GM10847 (cell line): ENCODE results near the gene CLPSL1.

Source experiments
- POLR2A ChIP-seq: IDR thresholded peaks from 2 replicates; pipeline ENCODE4 v1.6.1; 2011; ENCODE audit not compliant: insufficient read length; ENCODE audit errors: extremely low read depth

CLPSL1 gene

DNA sequence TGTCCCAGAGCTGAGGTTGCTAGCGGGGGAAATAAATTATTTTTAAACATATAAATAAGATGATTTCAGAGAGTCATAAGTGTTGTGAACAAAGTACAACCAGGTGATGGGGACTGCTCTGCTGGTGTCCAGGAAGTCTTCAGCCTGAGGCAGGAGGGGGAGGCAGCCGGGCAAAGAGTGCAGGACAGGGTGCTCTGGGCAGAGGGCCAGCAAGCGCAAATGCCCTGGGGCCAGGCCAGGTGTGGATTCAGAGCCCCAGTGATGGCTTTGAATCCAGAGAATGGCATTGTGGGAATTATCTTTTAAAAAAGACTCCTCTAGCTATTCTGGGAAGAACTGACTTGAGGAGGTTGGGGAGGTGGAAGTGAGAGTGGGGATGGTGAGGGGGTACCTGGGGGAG is 1.6 kb downstream of the CLPSL1 start:
- TF ChIP-seq POLR2A, result no peak

GRCh38 chr6:35784200-35784599 is 3.4 kb downstream of the CLPSL1 start:
- no peak for TF ChIP-seq POLR2A

DNA sequence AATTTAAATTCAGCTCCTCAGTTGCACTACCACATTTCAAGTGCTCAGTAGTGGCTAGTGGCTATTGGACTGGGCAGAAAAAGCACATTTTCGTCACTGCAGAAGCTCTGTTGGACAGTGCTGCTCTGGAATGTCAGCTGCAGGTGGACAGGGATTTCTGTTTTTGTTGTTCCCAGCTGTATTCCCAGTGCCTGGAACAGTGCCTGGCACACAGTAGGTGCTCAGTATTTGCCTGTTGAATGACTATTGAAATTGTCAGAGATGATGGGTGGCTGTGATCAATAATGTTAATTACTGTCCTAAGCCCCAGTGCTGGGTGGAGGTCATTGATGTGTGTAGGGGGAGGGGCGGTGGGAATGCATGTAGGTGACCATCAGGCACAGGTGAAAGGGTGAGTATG is 5.5 kb downstream of the CLPSL1 start:
- no peak for TF ChIP-seq POLR2A

DNA sequence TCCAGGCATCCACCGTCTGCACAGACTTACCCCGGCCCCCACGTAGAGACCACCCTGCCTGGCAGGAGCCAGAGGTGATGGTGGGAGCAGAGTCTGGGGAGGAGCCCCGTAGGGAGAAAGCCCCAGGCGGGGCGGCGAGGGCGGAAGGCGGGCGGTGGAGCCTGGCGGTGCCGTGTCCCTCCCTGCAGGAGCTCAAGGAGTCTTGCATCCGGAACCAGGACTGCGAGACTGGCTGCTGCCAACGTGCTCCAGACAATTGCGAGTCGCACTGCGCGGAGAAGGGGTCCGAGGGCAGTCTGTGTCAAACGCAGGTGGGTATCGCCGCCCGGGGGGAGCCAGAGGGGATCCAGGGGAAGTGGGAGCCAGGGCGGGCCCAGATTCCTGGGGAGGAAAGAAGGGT is 6.0 kb downstream of the CLPSL1 start:
- TF ChIP-seq POLR2A, result no peak

DNA sequence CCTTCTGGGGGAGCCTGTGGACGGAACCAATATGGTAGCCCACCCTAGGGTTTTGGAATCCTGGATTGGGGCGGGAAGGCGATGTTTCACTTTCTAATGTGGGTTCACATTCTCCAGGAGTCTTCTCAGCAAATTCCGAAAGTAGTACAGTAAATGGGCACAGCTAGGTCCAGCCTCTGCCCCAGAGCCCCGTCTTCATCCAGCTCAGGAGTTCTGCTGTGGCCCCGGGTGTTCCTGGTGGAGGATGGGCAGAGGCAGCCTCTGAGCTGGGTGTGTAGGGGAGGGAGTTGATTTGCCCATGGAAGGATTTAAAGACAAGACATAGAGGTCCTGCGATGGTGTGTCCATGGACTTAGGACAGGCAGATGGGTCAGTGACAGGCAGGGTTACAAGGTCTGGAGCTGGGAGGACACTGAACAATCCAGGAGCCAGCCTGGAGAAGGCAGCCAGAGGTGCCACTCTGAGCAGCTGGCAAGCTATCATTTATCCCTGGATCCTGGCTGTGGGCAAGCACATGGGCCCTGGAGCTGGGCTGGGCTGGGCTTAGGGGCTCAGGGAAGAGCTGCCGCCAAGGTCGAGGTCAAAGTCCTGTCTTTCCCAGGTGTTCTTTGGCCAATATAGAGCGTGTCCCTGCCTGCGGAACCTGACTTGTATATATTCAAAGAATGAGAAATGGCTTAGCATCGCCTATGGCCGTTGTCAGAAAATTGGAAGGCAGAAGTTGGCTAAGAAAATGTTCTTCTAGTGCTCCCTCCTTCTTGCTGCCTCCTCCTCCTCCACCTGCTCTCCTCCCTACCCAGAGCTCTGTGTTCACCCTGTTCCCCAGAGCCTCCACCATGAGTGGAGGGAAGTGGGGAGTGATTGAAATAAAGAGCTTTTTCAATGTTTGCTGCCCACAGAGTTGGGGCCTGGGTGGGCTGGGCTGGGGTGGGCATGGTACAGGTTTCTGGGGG is 6.7 kb downstream of the CLPSL1 start:
- no peak for TF ChIP-seq POLR2A

DNA sequence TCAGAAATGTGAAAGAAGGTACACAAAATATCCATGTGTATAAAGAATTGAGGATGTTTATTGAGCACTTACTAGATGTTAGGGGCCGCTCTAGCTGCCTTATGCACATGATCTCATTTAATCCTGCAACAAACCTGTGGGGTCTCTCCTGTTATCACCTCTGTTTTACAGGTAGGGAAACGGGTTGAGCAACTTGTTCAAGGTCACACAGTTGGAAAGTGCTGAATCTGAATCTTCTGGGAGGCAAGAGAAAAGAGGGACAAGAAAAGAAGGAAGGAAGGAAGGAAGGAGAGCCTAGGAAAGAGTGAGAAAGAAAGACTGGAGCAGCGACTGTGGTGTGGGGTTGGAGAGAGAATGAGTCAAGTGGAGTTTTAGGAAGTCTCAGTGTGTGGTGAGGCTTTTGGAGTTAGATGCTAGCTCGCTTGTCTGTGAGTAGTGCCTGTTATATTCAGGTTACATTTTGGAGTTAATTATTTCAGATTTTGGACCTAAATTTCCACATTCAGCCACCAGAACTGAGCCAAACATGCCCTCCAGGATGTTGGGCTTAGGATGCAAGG is 7.7 kb downstream of the CLPSL1 start:
- TF ChIP-seq POLR2A, result no peak

DNA sequence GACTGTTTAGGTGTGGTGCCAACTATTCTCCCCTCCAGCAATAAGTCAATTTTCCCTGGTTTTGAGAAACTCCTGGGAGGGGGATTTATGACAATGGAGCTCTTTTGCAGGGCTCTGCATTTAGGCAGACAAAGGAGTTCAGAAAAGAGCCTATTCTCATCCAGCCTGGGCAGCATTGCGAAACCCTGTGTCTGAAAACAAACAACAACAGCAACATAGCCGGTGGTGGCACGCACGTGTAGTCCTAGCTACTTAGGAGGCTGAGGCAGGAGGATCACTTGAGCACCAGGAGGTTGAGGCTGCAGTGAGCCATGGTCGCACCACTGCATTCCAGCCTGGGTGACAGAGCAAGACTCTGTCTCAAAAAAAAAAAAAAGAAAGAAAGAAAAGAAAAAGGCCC is 9.9 kb downstream of the CLPSL1 start:
- TF ChIP-seq POLR2A, result no peak

GRCh38 chr6:35794536-35795452 is 14.0 kb downstream of the CLPSL1 start:
- no peak for TF ChIP-seq POLR2A

DNA sequence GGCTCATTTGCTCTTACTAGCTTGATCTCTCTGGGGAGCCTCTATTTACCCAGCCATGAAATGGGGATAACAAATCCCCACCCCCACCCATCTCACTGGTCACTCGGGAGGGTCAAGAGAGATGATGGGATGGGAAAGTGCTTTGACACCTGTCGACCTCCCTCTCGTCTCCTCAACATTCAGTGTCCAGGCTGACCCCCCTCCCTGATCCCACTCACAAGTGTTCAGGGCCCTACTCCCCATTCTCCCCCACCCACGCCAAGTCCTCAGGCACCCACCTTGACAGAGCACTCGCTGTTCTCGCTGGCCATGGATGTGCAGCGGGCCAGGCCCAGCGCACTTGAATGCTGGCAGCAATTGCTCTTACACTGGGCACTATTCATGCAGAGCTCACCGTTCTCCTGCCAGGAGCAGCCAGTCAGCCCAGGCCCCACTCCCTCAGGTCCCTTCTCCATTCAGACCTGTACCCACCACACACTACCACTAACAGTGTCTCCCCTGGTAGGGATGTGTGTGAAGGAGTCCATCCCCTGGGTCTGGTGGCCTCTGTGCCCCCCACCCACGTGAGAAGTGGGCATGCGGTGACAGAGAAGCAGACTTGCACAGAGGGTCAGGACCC is 14.7 kb downstream of the CLPSL1 start:
- TF ChIP-seq POLR2A, result no peak

GRCh38 chr6:35796236-35796635 is 15.4 kb downstream of the CLPSL1 start:
- TF ChIP-seq POLR2A, result no peak

DNA sequence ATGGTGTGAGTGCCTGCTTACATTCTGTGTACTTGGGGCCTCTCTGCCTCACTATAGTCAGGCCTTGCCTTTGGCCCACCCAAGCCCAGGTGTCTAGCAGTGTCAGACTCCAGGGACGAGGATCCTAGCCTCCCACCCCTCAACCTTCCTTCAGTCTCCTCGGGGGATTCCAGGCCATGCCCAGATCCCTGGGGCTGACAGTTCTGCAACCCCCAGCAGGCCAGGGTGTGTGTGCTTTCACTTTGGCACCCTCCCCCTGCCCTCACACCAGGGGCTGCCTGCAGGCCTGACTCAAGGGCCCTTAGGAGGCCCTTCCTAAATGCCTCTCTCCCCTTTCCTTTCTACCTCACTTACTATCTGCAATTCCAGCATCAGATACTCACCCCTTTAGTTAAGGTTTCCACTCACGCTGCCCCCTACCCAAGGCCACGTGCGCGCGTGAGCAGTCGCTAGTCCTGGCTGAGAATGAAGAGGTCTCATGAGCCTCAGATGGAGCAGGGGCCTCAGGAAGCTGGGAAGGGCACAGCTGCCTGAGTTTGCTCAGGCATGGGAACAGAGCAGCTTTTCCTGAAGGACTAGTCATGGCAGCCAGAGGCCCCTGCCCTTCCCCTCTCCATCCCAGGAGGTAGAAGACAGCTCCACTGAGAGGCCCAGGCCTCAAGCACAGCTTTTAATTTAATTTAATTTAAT is 17.2 kb downstream of the CLPSL1 start:
- TF ChIP-seq POLR2A, result no peak

DNA sequence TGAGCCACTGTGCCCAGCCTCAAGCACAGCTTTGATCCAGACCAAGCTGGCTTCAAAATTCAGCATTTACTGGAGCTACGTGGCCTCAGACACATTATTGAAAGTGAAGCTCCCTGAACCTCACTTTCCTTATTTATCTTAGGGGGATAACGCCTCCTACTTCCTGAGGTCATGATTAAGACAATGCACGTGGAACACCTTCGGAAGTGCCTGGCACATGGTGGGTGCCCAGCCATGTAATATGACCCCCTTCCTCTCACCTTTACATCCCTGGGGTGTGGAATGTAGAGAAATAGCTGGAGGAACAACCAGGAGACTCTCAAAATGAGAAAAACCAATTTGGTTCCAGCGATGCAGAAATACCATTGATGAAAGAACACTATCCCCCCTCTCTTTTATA is 17.9 kb downstream of the CLPSL1 start:
- no peak for TF ChIP-seq POLR2A

DNA sequence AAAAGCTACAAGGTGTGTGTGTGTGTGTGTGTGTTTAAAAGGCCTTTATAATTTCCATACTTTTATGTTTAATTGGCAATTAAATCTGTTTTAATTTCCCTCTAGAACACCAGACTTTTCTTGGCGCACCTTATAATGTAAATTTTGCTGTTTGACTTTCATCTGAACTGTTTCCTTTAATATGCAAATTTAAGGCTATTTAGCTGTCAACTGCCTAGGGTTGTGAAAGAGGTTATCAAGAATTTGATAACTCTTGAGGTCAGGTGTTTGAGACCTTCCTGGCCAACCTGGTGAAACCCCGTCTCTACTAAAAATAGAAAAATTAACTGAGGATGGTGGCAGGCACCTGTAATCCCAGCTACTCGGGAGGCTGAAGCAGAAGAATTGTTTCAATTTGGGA is 20.3 kb downstream of the CLPSL1 start:
- no peak for TF ChIP-seq POLR2A

- no peak for TF ChIP-seq POLR2A
Measured at GRCh38 chr6:35804996-35805736, 24.3 kb downstream of the CLPSL1 start, which contains the start of gene LHFPL5. Gene LHFPL5, plus strand, starts transcription at chr6:35805352. Its CDS starts 319 bp downstream, at chr6:35805671.

GRCh38 chr6:35808688-35809087 is 27.9 kb downstream of the CLPSL1 start:
- no peak for TF ChIP-seq POLR2A
